KG1 (cell line): ENCODE data around the gene GABRG3.

Experiments
- DNase-seq: peaks from one replicate; lab custom pipeline; 2025; lab: John Stamatoyannopoulos, UW

Gene GABRG3

DNA sequence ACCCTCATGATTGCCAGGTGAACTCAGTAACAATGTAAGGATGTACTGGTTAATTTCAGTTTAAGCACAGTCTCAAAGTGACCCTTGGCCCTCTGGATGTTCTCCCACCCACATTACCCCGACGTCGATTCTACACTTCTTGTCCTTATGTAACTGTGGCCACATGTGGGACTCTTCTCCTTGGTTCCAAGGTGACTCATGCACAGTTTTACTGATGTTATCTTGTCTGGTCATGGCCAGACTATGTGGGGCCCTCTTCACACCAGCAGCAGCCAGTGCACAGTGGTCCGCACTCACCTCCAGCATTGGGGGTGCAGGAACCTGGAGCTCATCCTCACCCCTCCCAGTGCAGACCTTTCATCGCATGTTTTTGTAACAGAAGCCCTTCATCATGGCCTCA, 608.8 kb downstream of the GABRG3 start:
- DNase-seq, result no peak

DNA sequence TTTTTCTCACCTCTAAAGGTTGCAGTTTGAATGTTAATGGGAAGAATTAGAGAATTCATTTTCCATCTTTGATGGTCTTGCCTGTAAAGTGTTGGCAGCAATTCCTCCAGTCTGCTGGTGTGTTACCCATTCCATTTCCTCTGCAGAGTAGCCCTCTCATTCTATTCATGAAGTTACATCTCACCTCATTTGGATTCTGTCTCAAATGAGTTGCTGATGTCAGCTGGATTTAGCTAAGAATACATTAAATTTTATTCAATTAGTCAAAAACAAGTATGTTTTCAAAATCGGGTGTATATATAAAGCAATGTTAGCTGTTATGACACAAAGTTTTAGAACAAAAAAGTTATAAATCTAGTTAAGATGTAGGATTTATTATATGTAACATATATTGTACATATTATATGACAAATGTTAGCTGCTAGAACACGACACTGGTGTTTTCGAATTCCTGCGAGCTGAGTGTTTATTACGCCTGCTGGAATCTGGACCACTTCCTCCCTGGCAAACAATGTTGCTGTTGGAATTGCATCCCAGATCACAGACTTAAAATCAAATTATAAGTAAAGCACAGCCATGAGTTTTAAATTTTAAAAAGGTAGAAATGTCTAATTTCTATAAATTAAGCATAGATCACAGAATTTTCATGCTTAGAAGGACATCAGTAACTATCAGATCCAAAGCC, 611.9 kb downstream of the GABRG3 start:
- no peak for DNase-seq

DNA sequence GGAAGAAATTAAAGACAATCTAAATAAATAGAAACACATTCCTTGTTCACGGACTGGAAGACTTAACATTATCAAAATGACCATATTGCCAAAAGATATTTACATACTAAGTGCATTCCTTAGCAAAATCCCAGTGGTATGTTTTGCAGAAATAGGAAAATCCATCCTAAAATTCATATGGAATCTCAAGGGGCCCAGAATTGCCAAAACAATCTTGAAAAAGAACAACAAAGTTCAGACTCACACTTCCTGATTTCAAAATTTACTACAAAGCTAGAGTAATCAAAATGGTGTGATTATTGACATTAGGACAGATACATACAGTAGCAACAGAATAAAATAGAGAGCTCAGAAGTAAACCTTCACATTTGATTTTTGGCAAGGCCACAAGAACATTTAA, 612.7 kb downstream of the GABRG3 start:
- no peak for DNase-seq

DNA sequence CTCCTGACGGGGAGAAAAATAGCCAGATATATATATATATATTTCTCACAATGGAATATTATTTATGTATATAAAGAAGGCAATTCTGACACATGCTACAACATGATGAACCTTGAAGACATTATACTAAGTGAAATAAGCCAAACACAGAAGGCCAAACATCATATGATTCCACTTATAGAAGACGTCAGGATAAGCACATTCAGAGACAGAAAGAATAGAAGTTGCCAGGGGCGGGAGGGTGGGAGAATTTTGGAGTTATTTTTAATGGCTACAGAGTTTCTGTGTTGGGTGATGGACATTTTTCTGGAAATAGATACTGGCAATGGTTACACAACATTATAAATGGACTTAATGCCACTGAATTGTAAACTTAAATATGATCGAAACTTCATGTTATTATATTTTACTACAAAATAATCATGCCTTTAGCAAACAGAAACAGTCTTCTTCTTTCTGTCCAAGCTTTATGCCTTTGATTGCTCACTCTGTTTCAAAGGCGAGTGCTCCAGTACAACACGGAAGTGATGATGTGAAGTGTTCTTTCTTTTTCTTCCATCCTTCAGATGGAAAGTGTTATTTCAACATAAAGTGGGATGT, 614.2 kb downstream of the GABRG3 start:
- no peak for DNase-seq

DNA sequence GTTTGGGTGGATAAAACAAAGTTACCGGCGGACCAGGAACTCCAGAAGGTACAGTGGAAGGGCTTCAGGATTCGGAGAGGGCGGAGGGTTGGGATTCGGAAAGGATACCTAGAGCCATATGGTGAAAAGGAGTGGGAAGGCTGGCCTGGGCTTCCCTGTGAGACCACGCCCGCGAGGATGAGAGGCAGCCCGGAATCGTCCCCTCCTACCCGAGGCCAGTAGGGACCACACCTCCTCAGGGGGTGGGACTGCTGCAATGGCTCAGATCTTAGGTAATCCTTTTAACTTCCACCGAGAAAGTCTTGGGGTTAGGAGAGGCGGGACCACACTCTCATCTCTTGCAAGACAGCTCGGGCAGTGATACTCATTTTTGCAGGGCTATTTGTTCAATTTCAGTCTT, 616.8 kb downstream of the GABRG3 start:
- DNase-seq, result no peak

DNA sequence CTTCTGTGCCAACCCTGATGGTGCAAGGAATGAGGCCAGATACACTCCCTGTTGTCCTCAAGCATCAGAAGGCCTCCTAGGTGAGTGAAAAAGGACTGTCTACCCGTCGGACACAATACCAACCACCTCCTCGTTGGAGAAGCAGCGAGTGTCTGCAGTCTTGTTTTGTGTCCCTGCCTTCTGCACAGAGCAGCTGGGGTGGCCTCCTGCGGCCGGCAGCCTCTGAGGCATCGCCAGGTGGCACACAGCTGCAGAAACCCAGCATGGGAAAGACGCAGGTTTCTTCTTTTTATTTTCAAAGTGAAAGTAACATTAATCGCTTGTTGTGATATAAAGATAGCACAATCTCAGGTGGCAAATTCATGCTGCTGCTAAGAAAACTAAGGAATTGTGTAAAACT, 618.3 kb downstream of the GABRG3 start:
- DNase-seq, result no peak

DNA sequence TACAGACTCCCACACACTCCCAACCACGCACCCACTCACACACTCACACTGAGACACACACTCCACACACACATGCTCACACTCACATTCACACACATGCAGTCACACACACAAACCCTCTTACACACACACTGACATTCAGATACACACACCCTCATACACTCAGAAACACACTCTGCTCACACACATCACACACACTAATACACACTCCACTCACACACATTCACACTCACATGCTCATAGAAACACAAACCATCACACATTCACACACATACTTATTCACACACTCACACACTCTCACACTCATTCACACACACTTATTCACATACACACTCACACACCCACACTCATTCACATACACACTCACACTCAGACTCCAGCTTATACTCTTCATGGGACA, 618.8 kb downstream of the GABRG3 start:
- DNase-seq, result no peak
